Measurements from ENCODE around the gene SREBF2. TPM values are rescaled to one million over a fixed set of nuclear protein-coding genes. Genes with fewer than 3 reads are reported as not detected.

The SREBF2 gene
- total and polyA plus RNA-seq, 2 of the 13 experiments (the other 11 are each of a cell fraction or from before 2014, with no cell fraction given): 53.8 to 72.6 TPM

DNA sequence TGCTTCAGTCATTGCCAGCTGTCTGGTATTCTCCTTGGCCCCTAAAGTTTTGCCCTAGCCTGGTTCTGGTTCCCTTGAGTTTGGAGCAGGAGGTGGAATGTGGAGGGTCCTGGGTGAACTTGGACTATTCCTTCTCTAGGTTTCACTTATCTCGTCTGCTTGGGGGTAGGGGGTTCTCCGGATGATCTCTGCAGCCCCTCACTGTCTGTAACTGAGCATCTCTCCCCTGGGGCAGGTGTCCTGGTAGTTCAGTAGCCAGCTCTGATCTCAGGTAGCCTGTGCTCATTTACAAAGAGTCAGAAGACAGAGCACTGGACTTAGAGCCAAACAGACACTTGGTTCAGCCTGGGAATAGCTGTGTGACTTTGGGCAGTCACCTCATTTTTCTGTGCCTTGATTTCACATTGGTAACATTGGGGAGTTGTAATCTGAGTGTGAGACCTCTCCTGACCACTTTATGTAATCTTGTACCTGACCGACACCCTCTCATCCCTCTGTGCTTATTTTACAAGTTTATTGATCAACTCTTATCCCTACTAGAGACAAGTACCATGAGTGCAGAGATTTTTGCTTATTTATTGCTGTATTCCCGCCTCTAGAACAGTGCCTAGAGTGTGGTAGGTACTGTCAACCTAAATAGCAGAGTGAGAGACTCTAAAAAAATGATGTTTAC, 31.6 kb upstream of the SREBF2 start (continued):
- TF ChIP-seq, protein P1, sequence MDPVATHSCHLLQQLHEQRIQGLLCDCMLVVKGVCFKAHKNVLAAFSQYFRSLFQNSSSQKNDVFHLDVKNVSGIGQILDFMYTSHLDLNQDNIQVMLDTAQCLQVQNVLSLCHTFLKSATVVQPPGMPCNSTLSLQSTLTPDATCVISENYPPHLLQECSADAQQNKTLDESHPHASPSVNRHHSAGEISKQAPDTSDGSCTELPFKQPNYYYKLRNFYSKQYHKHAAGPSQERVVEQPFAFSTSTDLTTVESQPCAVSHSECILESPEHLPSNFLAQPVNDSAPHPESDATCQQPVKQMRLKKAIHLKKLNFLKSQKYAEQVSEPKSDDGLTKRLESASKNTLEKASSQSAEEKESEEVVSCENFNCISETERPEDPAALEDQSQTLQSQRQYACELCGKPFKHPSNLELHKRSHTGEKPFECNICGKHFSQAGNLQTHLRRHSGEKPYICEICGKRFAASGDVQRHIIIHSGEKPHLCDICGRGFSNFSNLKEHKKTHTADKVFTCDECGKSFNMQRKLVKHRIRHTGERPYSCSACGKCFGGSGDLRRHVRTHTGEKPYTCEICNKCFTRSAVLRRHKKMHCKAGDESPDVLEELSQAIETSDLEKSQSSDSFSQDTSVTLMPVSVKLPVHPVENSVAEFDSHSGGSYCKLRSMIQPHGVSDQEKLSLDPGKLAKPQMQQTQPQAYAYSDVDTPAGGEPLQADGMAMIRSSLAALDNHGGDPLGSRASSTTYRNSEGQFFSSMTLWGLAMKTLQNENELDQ (CRISPR knock-in tag; IDR thresholded peaks at IDR 0.05; ENCODE audit: borderline replicate concordance): 0 out of 2 replicates have a peak, but pooled peaks have one; percentile 45
- no peak for TF ChIP-seq MAFG (CRISPR knock-in tag; IDR thresholded peaks at IDR 0.05)

DNA sequence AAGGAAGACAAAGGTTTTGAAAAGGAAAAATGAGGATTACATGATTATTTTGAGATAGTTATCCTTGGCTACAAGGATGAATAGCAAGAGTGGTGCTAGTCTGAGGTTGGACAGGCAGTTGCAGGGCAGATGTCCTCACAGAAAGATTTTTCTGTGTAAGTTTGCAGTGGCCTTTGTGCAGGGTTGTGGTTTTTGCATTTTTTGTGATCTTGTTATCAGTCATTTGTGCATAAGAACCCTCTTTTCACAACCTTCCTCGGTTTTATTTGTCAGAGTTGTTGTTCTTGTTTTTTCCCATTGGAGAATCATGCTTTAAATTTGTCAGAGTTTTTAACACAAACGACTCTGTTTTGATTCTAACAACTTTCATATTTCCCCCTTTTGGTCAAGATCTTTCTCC, 31.0 kb upstream of the SREBF2 start:
- Histone ChIP-seq H3K4me1 (ENCODE audit: insufficient read depth, low read length) (peaks cover 37% of the 10 kb centered on the region), H3K9ac (ENCODE audit: insufficient read depth, low read depth, low read length) (peak overlapping the region; percentile 89), H3K79me2 (ENCODE audit: insufficient read depth, low read length) (peaks cover 35% of the 10 kb centered on the region), H3K4me2 (ENCODE audit: low read depth, low read length) (peak overlapping the region; percentile 87), H3K9me3 (ENCODE audit: low read length) (no peaks in the 10 kb centered on the region), H3K27me3 (ENCODE audit: control insufficient read depth in 1 of 2, insufficient read depth in 2 of 2, low read length in 2 of 2) (no peaks in the 10 kb centered on the region; a peak in 1 of 5 replicates), H4K20me1 (ENCODE audit: insufficient read depth, low read length) (no peaks in the 10 kb centered on the region), H2AFZ (ENCODE audit: low read length) (no peak overlapping the region), H3K27ac (ENCODE audit: extremely low read length, insufficient read depth, low read length) (peak overlapping the region; percentile 87), H3K4me3 (replicated peaks in 1 of 3; ENCODE audit: insufficient read depth in 1 of 3, low read depth in 2 of 3, low read length in 3 of 3) (peak overlapping the region; percentile 71 to 92 (median 86); a peak in 5 of 6 replicates), H3K36me3 (replicated peaks in 1 of 2; ENCODE audit: control insufficient read depth in 1 of 2, insufficient read depth in 2 of 2, low read length in 2 of 2) (no peaks in the 10 kb centered on the region; a peak in 1 of 5 replicates)
- no peak for DNase-seq (ENCODE audit: low spot score)
- ChIA-PET POLR2A (interaction anchor here (1.7 to 3.0 kb wide), 3 partner anchors 15 to 105 kb away, joined by 7 to 45 read pairs (median 13); partner anchors contain the start of gene SREBF2), CTCF (ENCODE audit: low intra/inter-chr PET ratio, low total read pairs) (no interaction called here)
- 19% methylated on average over 2 of the region's 2 CpGs for WGBS (ENCODE audit: low lambda C conversion rate)
- peak; percentile 15 for FAIRE-seq
- no peak for ATAC-seq
- no TSS peak for BruUV-seq (replicated peaks)
- intact Hi-C loops (cut with micrococcal nuclease; ENCODE audit: unreplicated experiment): no loop called here
- in situ Hi-C loops (cut with HindIII; ENCODE audit: extremely low pct_ligation_motif_present, low pct_unique_long_range_greater_than_20kb): no loop called here
- TF ChIP-seq, protein P2, sequence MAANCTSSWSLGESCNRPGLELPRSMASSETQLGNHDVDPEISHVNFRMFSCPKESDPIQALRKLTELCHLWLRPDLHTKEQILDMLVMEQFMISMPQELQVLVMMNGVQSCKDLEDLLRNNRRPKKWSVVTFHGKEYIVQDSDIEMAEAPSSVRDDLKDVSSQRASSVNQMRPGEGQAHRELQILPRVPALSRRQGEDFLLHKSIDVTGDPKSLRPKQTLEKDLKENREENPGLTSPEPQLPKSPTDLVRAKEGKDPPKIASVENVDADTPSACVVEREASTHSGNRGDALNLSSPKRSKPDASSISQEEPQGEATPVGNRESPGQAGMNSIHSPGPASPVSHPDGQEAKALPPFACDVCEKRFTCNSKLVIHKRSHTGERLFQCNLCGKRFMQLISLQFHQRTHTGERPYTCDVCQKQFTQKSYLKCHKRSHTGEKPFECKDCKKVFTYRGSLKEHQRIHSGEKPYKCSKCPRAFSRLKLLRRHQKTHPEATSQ (CRISPR knock-in tag; IDR thresholded peaks at IDR 0.05; ENCODE audit: borderline replicate concordance): no peak
- TF ChIP-seq TEAD2 (CRISPR knock-in tag; IDR thresholded peaks at IDR 0.05) (no peak), ZNF616 (CRISPR knock-in tag; IDR thresholded peaks at IDR 0.05; ENCODE audit: low read depth) (no peak), DR1 (CRISPR knock-in tag; IDR thresholded peaks at IDR 0.05) (no peak), ZFX (CRISPR knock-in tag; IDR thresholded peaks at IDR 0.05; ENCODE audit: low read depth) (no peak)
- TF ChIP-seq, protein P3, sequence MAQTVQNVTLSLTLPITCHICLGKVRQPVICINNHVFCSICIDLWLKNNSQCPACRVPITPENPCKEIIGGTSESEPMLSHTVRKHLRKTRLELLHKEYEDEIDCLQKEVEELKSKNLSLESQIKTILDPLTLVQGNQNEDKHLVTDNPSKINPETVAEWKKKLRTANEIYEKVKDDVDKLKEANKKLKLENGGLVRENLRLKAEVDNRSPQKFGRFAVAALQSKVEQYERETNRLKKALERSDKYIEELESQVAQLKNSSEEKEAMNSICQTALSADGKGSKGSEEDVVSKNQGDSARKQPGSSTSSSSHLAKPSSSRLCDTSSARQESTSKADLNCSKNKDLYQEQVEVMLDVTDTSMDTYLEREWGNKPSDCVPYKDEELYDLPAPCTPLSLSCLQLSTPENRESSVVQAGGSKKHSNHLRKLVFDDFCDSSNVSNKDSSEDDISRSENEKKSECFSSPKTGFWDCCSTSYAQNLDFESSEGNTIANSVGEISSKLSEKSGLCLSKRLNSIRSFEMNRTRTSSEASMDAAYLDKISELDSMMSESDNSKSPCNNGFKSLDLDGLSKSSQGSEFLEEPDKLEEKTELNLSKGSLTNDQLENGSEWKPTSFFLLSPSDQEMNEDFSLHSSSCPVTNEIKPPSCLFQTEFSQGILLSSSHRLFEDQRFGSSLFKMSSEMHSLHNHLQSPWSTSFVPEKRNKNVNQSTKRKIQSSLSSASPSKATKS (CRISPR knock-in tag; IDR thresholded peaks at IDR 0.05): no peak
- TF ChIP-seq, protein P4, sequence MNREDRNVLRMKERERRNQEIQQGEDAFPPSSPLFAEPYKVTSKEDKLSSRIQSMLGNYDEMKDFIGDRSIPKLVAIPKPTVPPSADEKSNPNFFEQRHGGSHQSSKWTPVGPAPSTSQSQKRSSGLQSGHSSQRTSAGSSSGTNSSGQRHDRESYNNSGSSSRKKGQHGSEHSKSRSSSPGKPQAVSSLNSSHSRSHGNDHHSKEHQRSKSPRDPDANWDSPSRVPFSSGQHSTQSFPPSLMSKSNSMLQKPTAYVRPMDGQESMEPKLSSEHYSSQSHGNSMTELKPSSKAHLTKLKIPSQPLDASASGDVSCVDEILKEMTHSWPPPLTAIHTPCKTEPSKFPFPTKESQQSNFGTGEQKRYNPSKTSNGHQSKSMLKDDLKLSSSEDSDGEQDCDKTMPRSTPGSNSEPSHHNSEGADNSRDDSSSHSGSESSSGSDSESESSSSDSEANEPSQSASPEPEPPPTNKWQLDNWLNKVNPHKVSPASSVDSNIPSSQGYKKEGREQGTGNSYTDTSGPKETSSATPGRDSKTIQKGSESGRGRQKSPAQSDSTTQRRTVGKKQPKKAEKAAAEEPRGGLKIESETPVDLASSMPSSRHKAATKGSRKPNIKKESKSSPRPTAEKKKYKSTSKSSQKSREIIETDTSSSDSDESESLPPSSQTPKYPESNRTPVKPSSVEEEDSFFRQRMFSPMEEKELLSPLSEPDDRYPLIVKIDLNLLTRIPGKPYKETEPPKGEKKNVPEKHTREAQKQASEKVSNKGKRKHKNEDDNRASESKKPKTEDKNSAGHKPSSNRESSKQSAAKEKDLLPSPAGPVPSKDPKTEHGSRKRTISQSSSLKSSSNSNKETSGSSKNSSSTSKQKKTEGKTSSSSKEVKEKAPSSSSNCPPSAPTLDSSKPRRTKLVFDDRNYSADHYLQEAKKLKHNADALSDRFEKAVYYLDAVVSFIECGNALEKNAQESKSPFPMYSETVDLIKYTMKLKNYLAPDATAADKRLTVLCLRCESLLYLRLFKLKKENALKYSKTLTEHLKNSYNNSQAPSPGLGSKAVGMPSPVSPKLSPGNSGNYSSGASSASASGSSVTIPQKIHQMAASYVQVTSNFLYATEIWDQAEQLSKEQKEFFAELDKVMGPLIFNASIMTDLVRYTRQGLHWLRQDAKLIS (CRISPR knock-in tag; IDR thresholded peaks at IDR 0.05): no peak
- TF ChIP-seq, protein P5, sequence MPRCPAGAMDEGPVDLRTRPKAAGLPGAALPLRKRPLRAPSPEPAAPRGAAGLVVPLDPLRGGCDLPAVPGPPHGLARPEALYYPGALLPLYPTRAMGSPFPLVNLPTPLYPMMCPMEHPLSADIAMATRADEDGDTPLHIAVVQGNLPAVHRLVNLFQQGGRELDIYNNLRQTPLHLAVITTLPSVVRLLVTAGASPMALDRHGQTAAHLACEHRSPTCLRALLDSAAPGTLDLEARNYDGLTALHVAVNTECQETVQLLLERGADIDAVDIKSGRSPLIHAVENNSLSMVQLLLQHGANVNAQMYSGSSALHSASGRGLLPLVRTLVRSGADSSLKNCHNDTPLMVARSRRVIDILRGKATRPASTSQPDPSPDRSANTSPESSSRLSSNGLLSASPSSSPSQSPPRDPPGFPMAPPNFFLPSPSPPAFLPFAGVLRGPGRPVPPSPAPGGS (CRISPR knock-in tag; IDR thresholded peaks at IDR 0.05): no peak

All from HepG2 (cell line).